ENCODE results near the gene TOB1. TPM values are rescaled to one million over a fixed set of nuclear protein-coding genes. Genes with fewer than 3 reads are reported as not detected.

TOB1 gene
- polyA plus RNA-seq, 1 of the 3 experiments (the other 2 are of a cell fraction) = 19.3 TPM

- peak; percentile 7; the same call in 1 of the 2 replicates for TF ChIP-seq SMC3 (IDR thresholded peaks at IDR 0.05; ENCODE audit: low read depth, low read length)
- no peak for TF ChIP-seq EZH2phosphoT487 (IDR thresholded peaks at IDR 0.05; ENCODE audit: borderline replicate concordance, low read depth)
- peak; percentile 45 for TF ChIP-seq MXI1 (IDR thresholded peaks at IDR 0.05; ENCODE audit: low read depth, low read length)
- TF ChIP-seq FOXM1 (IDR thresholded peaks at IDR 0.05; ENCODE audit: low read depth) = 0 out of 2 replicates have a peak, but pooled peaks have one; percentile 48
- TF ChIP-seq MEF2A (IDR thresholded peaks at IDR 0.05; ENCODE audit: borderline replicate concordance, low read depth) = peak; percentile 72; the same call in 1 of the 2 replicates
- TF ChIP-seq EP300 (IDR thresholded peaks at IDR 0.05; ENCODE audit: borderline replicate concordance in 1 of 2, low read depth in 1 of 2, low read length in 1 of 2) = peak; percentile 55 to 93; a peak in 3 of 4 replicates
- peak; percentile 99 for TF ChIP-seq RFX5 (IDR thresholded peaks at IDR 0.05; ENCODE audit: low read length)
- TF ChIP-seq REST (IDR thresholded peaks at IDR 0.05; ENCODE audit: low read depth, low read length) = 0 out of 2 replicates have a peak, but pooled peaks have one; percentile 5
Observed at GRCh38 chr17:50867363-50868139, 1.4 kb upstream of the TOB1 start (continued).

GRCh38 chr17:50866950-50867362 lies 802 bp upstream of the TOB1 start:
- Histone ChIP-seq H2AFZ (ENCODE audit: low read depth) (peak overlapping the region; percentile 65), H3K9me2 (no peaks in the 10 kb centered on the region), H3K27me3 (ENCODE audit: insufficient read depth) (no peaks in the 10 kb centered on the region), H3K79me2 (ENCODE audit: insufficient read depth) (peaks cover 48% of the 10 kb centered on the region), H3K4me2 (peak overlapping the region; percentile 91), H3K9me3 (no peaks in the 10 kb centered on the region), H3K9ac (peak overlapping the region; percentile 81), H3K36me3 (replicated peaks in 1 of 2; ENCODE audit: control insufficient read depth in 1 of 2, insufficient read depth in 2 of 2, low read length in 1 of 2) (peaks cover 14 to 19% of the 10 kb centered on the region in 2 experiments), H3K4me1 (ENCODE audit: control insufficient read depth in 1 of 2, insufficient read depth in 2 of 2, low read depth in 1 of 2, low read length in 1 of 2) (peaks cover 7 to 38% of the 10 kb centered on the region in 2 experiments; a peak in 2 of 4 replicates), H4K20me1 (ENCODE audit: insufficient read depth) (peaks cover 33% of the 10 kb centered on the region), H3K27ac (ENCODE audit: low read depth in 2 of 2, low read length in 1 of 2) (peak overlapping the region; percentile 97 to 100), H3K4me3 (ENCODE audit: low read depth in 2 of 2, low read length in 1 of 2) (peak overlapping the region; percentile 79 to 85), H3F3A (replicated peaks; ENCODE audit: insufficient read depth) (peaks cover 29% of the 10 kb centered on the region)
- CTCF ChIA-PET = interaction anchor here (0.8 to 22.4 kb wide), 12 partner anchors 16 to 286 kb away, joined by 3 to 820 read pairs (median 4); partner anchors contain the start of gene NME1
- peak; percentile 69 for TF ChIP-seq NRF1 (IDR thresholded peaks at IDR 0.05; ENCODE audit: low read depth, low read length)
- no peak for TF ChIP-seq ELF1 (IDR thresholded peaks at IDR 0.05)
- TF ChIP-seq NFIC (IDR thresholded peaks at IDR 0.05; ENCODE audit: borderline replicate concordance) = no peak
- no peak; the same call in 1 of the 2 replicates for TF ChIP-seq MAX (IDR thresholded peaks at IDR 0.05; ENCODE audit: low read depth)
- 0 out of 2 replicates have a peak, but pooled peaks have one; percentile 16 for TF ChIP-seq MXI1 (IDR thresholded peaks at IDR 0.05; ENCODE audit: low read depth, low read length)
- TF ChIP-seq GABPA (IDR thresholded peaks at IDR 0.05; ENCODE audit: low read depth) = 0 out of 2 replicates have a peak, but pooled peaks have one; percentile 2
- TF ChIP-seq SIN3A (IDR thresholded peaks at IDR 0.05; ENCODE audit: borderline replicate concordance, low read depth, low read length) = no peak
- DNase-seq = peak; percentile 56
- POLR2A ChIA-PET = interaction anchor here (0.6 to 9.4 kb wide), 32 partner anchors 14 to 595 kb away, joined by 3 to 609 read pairs (median 8); partner anchors contain the start of genes LUC7L3, NME1 and NME2
- WGBS (ENCODE audit: low lambda C conversion rate) = 0% methylated on average over 12 of the region's 28 CpGs
